Ascending aorta (tissue), 2 donors: Measurements from ENCODE around the gene KLHL35. TPM values are rescaled to one million over a fixed set of nuclear protein-coding genes. Genes with fewer than 3 reads are reported as not detected.

ENCODE experiments used
- DNase-seq, 2 donors: peaks; one replicate each; pipeline ENCODE4 v3.0.0-alpha.2; 2019; ENCODE audit warnings: low spot score in 2 of 2
- H3K27ac ChIP-seq, 2 donors: fragments of 200-600 bp; sonication (generic); one replicate each; pipeline ENCODE4 v1.5.1; 2016 to 2017; ENCODE audit warnings: mild to moderate bottlenecking in 1 of 2
- H3K27me3 ChIP-seq: fragments of 200-600 bp; sonication (generic); one replicate; pipeline ENCODE4 v1.5.1; 2017
- H3K36me3 ChIP-seq, 2 donors: fragments of 200-600 bp; sonication (generic); one replicate each; pipeline ENCODE4 v1.5.1; 2016
- H3K4me1 ChIP-seq, 2 donors: fragments of 200-600 bp; sonication (generic); one replicate each; pipeline ENCODE4 v1.5.1; 2016 to 2017; ENCODE audit warnings: mild to moderate bottlenecking in 1 of 2
- H3K4me3 ChIP-seq, 2 donors: fragments of 200-600 bp; sonication (generic); one replicate each; pipeline ENCODE4 v1.5.1; 2016 to 2017; ENCODE audit warnings: mild to moderate bottlenecking in 1 of 2
- H3K9me3 ChIP-seq, 2 donors: fragments of 200-600 bp; sonication (generic); one replicate each; pipeline ENCODE4 v1.5.1; 2016
- intact Hi-C: fragments of 100-400 bp; cut with DNase I; formaldehyde crosslinking; loops from one replicate; pipeline ENCODE4 v1.15.1; 2023
- total RNA-seq: library from RNA; depleted of rRNA; stranded (reverse); fragments of >200 nt; gene quantifications from one replicate; pipeline ENCODE4 v1.1.0, GENCODE V29; 2016
- TF ChIP-seq, protein P1 (sequence below), 3 experiments: fragments of 200-600 bp in 2 of 3; fragments of 450-650 bp in 1 of 3; sonication (generic) in 2 of 3; IDR thresholded peaks; one replicate each; pipeline ENCODE4 v1.5.1; 2016 to 2019; ENCODE audit warnings: antibody characterized with exemption in 3 of 3, mild to moderate bottlenecking in 1 of 3, moderate library complexity in 1 of 3

Gene KLHL35
- total RNA-seq, 1 donor from 2014 or later = not detected

DNA sequence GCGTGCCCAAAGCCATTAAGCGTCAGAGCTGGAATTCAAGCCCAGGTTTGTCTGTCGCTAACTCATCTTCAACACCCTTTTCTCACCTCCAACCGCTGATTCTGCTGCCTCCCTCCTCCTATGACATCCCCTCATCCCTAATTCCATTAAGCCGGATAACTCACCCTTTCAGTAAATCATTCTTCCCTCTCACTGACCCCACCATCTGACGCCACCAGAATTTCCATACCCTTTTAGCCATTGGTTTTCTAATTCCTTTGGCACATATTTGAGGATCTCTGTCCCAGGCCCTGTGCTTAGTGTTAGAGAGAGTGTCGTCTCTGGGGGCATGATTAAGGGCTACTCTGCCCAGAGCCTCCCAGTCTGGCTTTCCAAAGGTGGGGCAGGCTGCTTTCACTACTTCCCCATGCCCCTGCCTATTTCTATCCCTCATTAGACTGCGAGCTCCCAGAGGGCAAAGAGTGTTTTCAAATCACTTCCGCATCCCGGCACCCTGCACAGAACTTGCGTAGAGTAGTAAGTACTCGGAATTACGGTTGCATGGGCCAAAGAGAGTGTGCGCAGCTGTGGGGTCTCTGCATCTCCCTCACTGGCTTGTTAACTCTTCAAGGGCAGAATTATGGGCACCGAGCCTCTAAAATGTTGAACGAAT lies 3.9 kb downstream of the KLHL35 start:
- TF ChIP-seq, protein P1, sequence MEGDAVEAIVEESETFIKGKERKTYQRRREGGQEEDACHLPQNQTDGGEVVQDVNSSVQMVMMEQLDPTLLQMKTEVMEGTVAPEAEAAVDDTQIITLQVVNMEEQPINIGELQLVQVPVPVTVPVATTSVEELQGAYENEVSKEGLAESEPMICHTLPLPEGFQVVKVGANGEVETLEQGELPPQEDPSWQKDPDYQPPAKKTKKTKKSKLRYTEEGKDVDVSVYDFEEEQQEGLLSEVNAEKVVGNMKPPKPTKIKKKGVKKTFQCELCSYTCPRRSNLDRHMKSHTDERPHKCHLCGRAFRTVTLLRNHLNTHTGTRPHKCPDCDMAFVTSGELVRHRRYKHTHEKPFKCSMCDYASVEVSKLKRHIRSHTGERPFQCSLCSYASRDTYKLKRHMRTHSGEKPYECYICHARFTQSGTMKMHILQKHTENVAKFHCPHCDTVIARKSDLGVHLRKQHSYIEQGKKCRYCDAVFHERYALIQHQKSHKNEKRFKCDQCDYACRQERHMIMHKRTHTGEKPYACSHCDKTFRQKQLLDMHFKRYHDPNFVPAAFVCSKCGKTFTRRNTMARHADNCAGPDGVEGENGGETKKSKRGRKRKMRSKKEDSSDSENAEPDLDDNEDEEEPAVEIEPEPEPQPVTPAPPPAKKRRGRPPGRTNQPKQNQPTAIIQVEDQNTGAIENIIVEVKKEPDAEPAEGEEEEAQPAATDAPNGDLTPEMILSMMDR (IDR thresholded peaks at IDR 0.05) = no peak
- DNase-seq = no peak
- Histone ChIP-seq H3K9me3 (no peaks in the 10 kb centered on the region), H3K4me1 (peaks cover 2 to 9% of the 10 kb centered on the region in 2 donors), H3K36me3 (no peaks in the 10 kb centered on the region), H3K4me3 (peak overlapping the region in 1 of 2 donors; percentile 53), H3K27me3 (no peaks in the 10 kb centered on the region), H3K27ac (peak overlapping the region; percentile 62 to 77)
- intact Hi-C loops = loop anchor here (1.0 to 10.0 kb wide), 2 partner anchors 10 to 386 kb away; partner anchors contain the start of gene UVRAG

DNA sequence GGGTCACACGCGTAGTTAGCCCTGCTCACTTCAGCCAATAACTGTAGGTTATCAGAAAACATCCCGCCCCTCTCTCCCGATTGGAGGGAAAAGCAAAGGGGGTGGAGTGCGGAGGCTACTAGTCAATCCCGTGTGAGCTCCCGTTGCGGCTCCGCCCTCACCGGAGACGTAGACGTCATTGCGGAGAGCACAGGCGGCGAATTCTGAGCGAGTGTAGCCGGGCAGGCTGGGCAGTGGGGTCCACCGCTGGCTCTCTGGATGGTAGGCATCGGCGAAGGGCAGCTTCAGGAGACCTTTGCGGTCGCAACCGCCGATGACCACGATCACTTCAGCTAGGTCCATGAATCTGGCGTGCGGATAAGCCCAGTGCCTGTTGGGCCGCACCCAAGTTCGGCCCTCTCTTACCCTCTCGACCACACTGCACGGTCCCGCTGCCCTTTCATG lies 4.7 kb downstream of the KLHL35 start:
- H3K4me1 ChIP-seq = peaks cover 2 to 9% of the 10 kb centered on the region in 2 donors
- intact Hi-C loops = loop anchor here (1.0 to 10.0 kb wide), 2 partner anchors 9 to 386 kb away; partner anchors contain the start of gene UVRAG
- peak overlapping the region; percentile 60 to 77 for H3K27ac ChIP-seq
- no peaks in the 10 kb centered on the region for H3K9me3 ChIP-seq
- H3K36me3 ChIP-seq = peaks cover 0 to 4% of the 10 kb centered on the region in 2 donors
- no peaks in the 10 kb centered on the region for H3K27me3 ChIP-seq
- TF ChIP-seq, protein P1 (IDR thresholded peaks at IDR 0.05) = no peak
- peak; percentile 82 to 95 for DNase-seq
- H3K4me3 ChIP-seq = peak overlapping the region; percentile 37 to 53

DNA sequence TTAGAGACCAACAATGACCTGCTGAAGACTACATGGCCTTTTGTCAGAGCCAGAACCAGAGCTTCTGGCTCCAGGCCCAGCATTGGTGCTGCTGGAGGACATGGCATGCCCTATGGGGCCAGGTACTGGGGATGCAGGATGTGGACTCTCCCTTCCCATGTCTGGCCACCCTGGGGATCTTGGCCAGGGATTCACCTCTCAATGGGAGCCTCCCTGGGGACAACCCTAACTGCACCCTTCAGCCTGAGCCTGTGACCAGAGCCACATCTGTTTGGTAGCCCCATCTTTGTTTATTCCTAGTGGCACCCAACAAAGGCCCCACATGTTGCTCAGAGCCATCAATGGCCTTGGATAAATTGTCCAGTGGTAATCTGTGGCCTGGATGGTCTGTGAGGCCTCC lies 5.8 kb downstream of the KLHL35 start:
- Histone ChIP-seq H3K27ac (peak overlapping the region; percentile 60 to 77), H3K4me1 (peaks cover 2 to 9% of the 10 kb centered on the region in 2 donors), H3K9me3 (no peaks in the 10 kb centered on the region), H3K36me3 (peaks cover 0 to 11% of the 10 kb centered on the region in 2 donors), H3K4me3 (no peak overlapping the region), H3K27me3 (no peaks in the 10 kb centered on the region)
- TF ChIP-seq, protein P1 (IDR thresholded peaks at IDR 0.05) = no peak
- intact Hi-C loops = loop anchor here (10.0 kb wide), 1 partner anchor 388 kb away; the partner anchor contains the start of gene UVRAG
- no peak for DNase-seq

DNA sequence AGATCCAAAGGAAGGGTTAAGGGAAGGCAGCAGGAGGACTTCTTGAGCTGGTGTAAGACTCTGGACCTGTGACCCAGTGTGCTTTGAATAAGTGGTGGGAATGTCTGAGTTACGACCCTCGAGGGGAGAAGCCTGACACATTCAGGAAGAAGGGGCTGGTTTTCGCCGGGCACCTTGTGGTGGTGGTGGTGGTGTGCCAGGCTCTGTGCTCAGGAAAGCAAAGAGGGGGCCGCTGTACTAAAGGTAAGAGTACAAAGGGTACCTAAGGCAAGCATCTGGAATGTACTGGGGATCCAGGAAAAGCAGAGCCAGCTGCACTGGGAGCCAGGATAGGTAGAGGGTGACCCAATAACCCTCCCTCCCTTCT lies 6.3 kb downstream of the KLHL35 start:
- no peak for DNase-seq
- intact Hi-C loops = loop anchor here (10.0 kb wide), 1 partner anchor 388 kb away; the partner anchor contains the start of gene UVRAG
- H3K36me3 ChIP-seq = peaks cover 0 to 11% of the 10 kb centered on the region in 2 donors
- H3K9me3 ChIP-seq = no peaks in the 10 kb centered on the region
- TF ChIP-seq, protein P1 (IDR thresholded peaks at IDR 0.05) = no peak
- peak overlapping the region; percentile 8 to 60 for H3K27ac ChIP-seq
- H3K4me3 ChIP-seq = no peak overlapping the region
- no peaks in the 10 kb centered on the region for H3K27me3 ChIP-seq
- H3K4me1 ChIP-seq = peaks cover 2 to 9% of the 10 kb centered on the region in 2 donors

DNA sequence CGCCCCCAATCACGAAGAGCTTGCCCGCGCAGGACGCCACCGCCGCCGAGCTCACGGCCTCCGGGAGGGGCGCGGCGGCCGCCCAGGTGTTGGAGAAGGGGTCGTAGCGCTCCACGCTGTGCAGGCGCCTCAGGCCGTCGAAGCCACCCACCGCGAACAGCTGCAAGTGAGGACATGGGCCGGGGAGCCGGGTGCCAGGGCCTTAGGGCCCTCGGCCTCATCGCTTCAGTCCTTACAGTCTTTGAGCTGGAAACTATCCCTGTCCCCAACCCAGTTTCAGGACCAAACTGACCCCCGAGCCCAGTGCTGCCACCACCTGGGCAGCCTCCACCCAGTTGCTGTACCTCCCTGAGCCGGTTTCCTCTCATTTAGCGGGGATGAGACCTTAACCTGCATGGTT lies 7.6 kb downstream of the KLHL35 start:
- H3K4me3 ChIP-seq = no peak overlapping the region
- H3K9me3 ChIP-seq = no peaks in the 10 kb centered on the region
- TF ChIP-seq, protein P1 (IDR thresholded peaks at IDR 0.05) = no peak
- H3K27me3 ChIP-seq = no peaks in the 10 kb centered on the region
- intact Hi-C loops = loop anchor here (10.0 kb wide), 1 partner anchor 389 kb away; the partner anchor contains the start of gene UVRAG
- H3K27ac ChIP-seq = peak overlapping the region in 1 of 2 donors; percentile 8
- peaks cover 2 to 6% of the 10 kb centered on the region in 2 donors for H3K4me1 ChIP-seq
- no peak for DNase-seq
- H3K36me3 ChIP-seq = peaks cover 0 to 11% of the 10 kb centered on the region in 2 donors
